Transverse colon (tissue), 4 donors: ENCODE measurements around the gene SLC24A4. TPM values are rescaled to one million over a fixed set of nuclear protein-coding genes. Genes with fewer than 3 reads are reported as not detected.

Experiments used
- DNase-seq: peaks from one replicate; pipeline ENCODE4 v3.0.0-alpha.2; 2019
- H3K27ac ChIP-seq, 4 donors: fragments of 200-600 bp; sonication (generic); 2 replicates each; pipeline ENCODE4 v1.5.1; 2016 to 2018; ENCODE audit warnings: inconsistent platforms in 4 of 4
- H3K27me3 ChIP-seq: fragments of 200-600 bp; sonication (generic); 2 replicates; pipeline ENCODE4 v1.5.1; 2017; ENCODE audit warnings: inconsistent platforms
- H3K36me3 ChIP-seq, 4 donors: fragments of 200-600 bp; sonication (generic); 2 replicates each; pipeline ENCODE4 v1.5.1; 2017 to 2019; ENCODE audit warnings: inconsistent platforms in 4 of 4
- H3K4me1 ChIP-seq, 4 donors: fragments of 200-600 bp; sonication (generic); 2 replicates each; pipeline ENCODE4 v1.5.1; 2017 to 2020; ENCODE audit warnings: inconsistent platforms in 4 of 4
- H3K4me3 ChIP-seq, 4 donors: fragments of 200-600 bp; sonication (generic); 1 replicate in 1 of 4; 2 replicates in 3 of 4; pipeline versions ENCODE4 v1.5.1 to v1.6.1; 2017 to 2019; ENCODE audit warnings: inconsistent platforms in 4 of 4
- H3K9me3 ChIP-seq, 2 donors: fragments of 200-600 bp; sonication (generic); 2 replicates each; pipeline ENCODE4 v1.5.1; 2017 to 2019; ENCODE audit warnings: inconsistent platforms in 2 of 2
- EP300 ChIP-seq: sonication (generic); formaldehyde crosslinking; IDR thresholded peaks from one replicate; pipeline ENCODE4 v1.6.1; 2017; ENCODE audit warnings: antibody characterized with exemption, low read depth
- POLR2A ChIP-seq: fragments of 450-650 bp; IDR thresholded peaks from one replicate; pipeline ENCODE4 v1.6.1; 2016; ENCODE audit warnings: antibody characterized with exemption, mild to moderate bottlenecking, moderate library complexity
- POLR2AphosphoS5 ChIP-seq, 3 donors: sonication (generic); formaldehyde crosslinking; IDR thresholded peaks; one replicate each; pipeline ENCODE4 v1.6.1; 2016; ENCODE audit warnings: antibody characterized with exemption in 3 of 3
- WGBS, 2 donors: methylation state at CpG; one replicate each; pipeline ENCODE4 v1.1.5; 2018; ENCODE audit warnings: low coverage in 1 of 2; 5-methylcytosine and 5-hydroxymethylcytosine counted together
- in situ Hi-C, 4 donors: fragments of 200-750 bp; cut with MboI; loops; one replicate each; pipeline versions ENCODE4 v1.15.0 to v1.15.1; 2017; ENCODE audit warnings: low sequenced_read_pairs in 3 of 4, low pct_ligation_motif_present in 1 of 4, low pct_unique_long_range_greater_than_20kb in 1 of 4
- intact Hi-C: fragments of 100-400 bp; cut with DNase I; formaldehyde crosslinking; loops from one replicate; pipeline ENCODE4 v1.15.1; 2023; ENCODE audit warnings: low total_unique reads
- total RNA-seq, 4 donors: library from RNA; depleted of rRNA; stranded (reverse); fragments of >200 nt; gene quantifications; one replicate each; pipeline ENCODE4 v1.1.0, GENCODE V29; 2016
- TF ChIP-seq, protein P1 (sequence below), 5 experiments: fragments of 200-600 bp in 3 of 5; fragments of 450-650 bp in 2 of 5; sonication (generic) in 3 of 5; IDR thresholded peaks; 1 replicate in 2 of 5; 2 replicates in 3 of 5; pipeline ENCODE4 v1.5.1; 2016 to 2017; ENCODE audit warnings: antibody characterized with exemption in 5 of 5, inconsistent platforms in 3 of 5, mild to moderate bottlenecking in 2 of 5, moderate library complexity in 1 of 5

SLC24A4 gene
- total RNA-seq, 4 donors from 2014 or later, result 0.27 to 0.48 TPM; not detected in 2

DNA sequence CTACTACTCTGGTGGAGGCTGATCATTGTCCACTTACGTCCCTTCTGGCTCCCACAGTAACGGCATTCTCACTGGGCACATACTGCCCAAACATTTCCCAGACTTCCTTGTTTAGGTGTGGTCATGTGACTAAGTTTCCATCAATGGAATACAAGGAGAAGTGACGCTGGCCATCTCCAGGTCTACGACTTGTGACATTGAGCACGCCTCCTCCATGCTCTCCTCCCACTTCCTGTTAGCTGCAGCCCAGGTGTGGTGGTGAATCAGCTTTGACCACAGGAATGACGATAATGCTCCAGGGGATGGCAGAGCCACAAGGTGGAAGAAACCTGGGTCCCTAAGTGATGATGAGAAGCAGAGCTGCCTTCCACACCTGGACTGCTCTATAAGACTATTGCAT is 6.0 kb upstream of the SLC24A4 start:
- H3K27me3 ChIP-seq, result peaks cover 18% of the 10 kb centered on the region
- TF ChIP-seq, protein P1, sequence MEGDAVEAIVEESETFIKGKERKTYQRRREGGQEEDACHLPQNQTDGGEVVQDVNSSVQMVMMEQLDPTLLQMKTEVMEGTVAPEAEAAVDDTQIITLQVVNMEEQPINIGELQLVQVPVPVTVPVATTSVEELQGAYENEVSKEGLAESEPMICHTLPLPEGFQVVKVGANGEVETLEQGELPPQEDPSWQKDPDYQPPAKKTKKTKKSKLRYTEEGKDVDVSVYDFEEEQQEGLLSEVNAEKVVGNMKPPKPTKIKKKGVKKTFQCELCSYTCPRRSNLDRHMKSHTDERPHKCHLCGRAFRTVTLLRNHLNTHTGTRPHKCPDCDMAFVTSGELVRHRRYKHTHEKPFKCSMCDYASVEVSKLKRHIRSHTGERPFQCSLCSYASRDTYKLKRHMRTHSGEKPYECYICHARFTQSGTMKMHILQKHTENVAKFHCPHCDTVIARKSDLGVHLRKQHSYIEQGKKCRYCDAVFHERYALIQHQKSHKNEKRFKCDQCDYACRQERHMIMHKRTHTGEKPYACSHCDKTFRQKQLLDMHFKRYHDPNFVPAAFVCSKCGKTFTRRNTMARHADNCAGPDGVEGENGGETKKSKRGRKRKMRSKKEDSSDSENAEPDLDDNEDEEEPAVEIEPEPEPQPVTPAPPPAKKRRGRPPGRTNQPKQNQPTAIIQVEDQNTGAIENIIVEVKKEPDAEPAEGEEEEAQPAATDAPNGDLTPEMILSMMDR (IDR thresholded peaks at IDR 0.05), result no peak
- TF ChIP-seq POLR2A (no peak), EP300 (no peak), POLR2AphosphoS5 (IDR thresholded peaks at IDR 0.05) (no peak)
- no peaks in the 10 kb centered on the region for H3K4me1 ChIP-seq
- no peaks in the 10 kb centered on the region for H3K36me3 ChIP-seq
- in situ Hi-C loops, result no loop called here
- H3K9me3 ChIP-seq, result no peaks in the 10 kb centered on the region
- WGBS, 2 donors, result 72 to 80% methylated on average over 3 to 6 of the region's 6 CpGs
- intact Hi-C loops, result no loop called here
- DNase-seq, result no peak
- H3K4me3 ChIP-seq, result no peak overlapping the region
- H3K27ac ChIP-seq, result no peak overlapping the region

DNA sequence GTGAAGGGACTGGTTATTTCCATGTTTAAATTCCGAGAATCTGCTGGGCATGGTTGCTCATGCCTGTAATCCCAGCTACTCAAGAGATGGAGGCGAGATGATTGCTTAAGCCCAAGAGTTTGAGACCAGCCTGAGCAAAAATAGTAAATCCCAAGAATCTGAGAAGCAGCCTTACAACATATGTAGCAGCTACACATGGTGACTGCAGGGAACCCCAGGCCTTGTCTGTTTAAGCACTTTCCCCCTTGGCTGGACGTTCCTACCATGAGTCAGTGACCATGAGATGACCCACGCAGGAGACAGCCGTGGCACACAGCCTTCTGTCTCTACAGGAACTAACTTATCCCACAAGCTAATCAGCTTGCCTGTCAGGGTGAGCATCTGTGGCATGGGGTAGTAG is 5.5 kb upstream of the SLC24A4 start:
- H3K4me1 ChIP-seq, result peaks cover 0 to under 1% (median 0%) of the 10 kb centered on the region in 4 donors
- H3K27ac ChIP-seq, result no peak overlapping the region
- no peaks in the 10 kb centered on the region for H3K9me3 ChIP-seq
- intact Hi-C loops (no loop called here), in situ Hi-C loops (no loop called here)
- no peak for DNase-seq
- WGBS, 2 donors, result 50% methylated on average over 5 of the region's 5 CpGs; no CpG with 5 or more reads in 1 of the 2 donors
- TF ChIP-seq POLR2AphosphoS5 (IDR thresholded peaks at IDR 0.05) (no peak), EP300 (no peak), POLR2A (no peak)
- TF ChIP-seq, protein P1 (IDR thresholded peaks at IDR 0.05), result no peak
- H3K36me3 ChIP-seq, result no peaks in the 10 kb centered on the region
- H3K4me3 ChIP-seq, result no peak overlapping the region
- H3K27me3 ChIP-seq, result peaks cover 23% of the 10 kb centered on the region

DNA sequence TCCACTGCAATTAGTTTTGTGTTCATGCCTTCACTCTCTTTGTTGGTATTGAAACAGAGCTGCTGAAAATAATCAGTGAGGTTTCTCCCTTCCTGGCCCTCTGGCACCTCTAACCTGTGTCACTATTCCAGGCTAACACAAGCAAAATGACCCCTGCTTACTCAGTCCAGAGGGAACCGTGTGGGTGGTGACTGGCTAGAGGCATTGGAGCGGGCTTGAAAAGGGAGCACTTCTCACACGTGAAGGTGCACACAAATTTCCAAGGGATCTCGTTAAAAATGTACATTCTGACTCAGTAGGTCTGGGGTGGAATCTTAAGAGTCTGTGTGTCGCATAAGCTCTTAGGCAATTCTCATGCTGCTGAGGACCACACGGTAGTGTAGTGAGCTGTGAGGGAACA is 1.3 kb upstream of the SLC24A4 start:
- Histone ChIP-seq H3K4me1 (peaks cover 5 to 15% (median 10%) of the 10 kb centered on the region in 4 donors), H3K36me3 (no peaks in the 10 kb centered on the region), H3K27me3 (peaks cover 63% of the 10 kb centered on the region), H3K9me3 (no peaks in the 10 kb centered on the region), H3K27ac (no peak overlapping the region), H3K4me3 (no peak overlapping the region)
- intact Hi-C loops, result no loop called here
- in situ Hi-C loops, result no loop called here
- TF ChIP-seq EP300 (no peak), POLR2AphosphoS5 (IDR thresholded peaks at IDR 0.05) (no peak), POLR2A (no peak)
- TF ChIP-seq, protein P1 (IDR thresholded peaks at IDR 0.05), result no peak
- no peak for DNase-seq
- 72% methylated on average over 6 of the region's 6 CpGs; no CpG with 5 or more reads in 1 of the 2 donors for WGBS, 2 donors

DNA sequence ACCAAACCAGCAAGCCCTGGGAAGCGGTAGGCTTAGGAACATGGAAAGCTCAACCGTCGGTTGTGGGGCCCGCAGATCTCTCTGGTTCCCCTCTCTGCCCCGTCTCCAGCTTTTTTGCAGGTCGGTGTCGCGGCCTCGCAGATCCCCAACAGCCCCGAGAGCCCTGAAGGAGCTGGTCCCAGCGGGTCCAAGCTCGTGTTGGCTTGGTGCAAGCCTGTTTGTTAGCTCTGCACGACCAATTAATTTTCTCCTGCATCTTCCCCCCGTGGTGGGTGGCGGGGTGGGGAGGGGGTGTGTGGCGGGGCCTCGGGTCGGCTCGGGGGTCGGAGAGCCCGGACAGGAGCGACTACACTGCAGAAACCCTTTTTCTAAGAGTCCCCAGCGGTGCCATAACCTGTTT is 449 bp upstream of the SLC24A4 start:
- intact Hi-C loops, result no loop called here
- no peaks in the 10 kb centered on the region for H3K36me3 ChIP-seq
- peaks cover 68% of the 10 kb centered on the region for H3K27me3 ChIP-seq
- no peak overlapping the region for H3K27ac ChIP-seq
- in situ Hi-C loops, result no loop called here
- no peaks in the 10 kb centered on the region for H3K9me3 ChIP-seq
- H3K4me3 ChIP-seq, result peak overlapping the region in 2 of 4 donors; percentile 21 to 48
- peaks cover 5 to 15% (median 10%) of the 10 kb centered on the region in 4 donors for H3K4me1 ChIP-seq
- no peak for DNase-seq
- WGBS, 2 donors, result 26% methylated on average over 23 of the region's 23 CpGs; no CpG with 5 or more reads in 1 of the 2 donors
- no peak for TF ChIP-seq POLR2AphosphoS5 (IDR thresholded peaks at IDR 0.05)
- no peak for TF ChIP-seq POLR2A
- TF ChIP-seq, protein P1 (IDR thresholded peaks at IDR 0.05), result no peak
- no peak for TF ChIP-seq EP300
